GM23248 (cell line): Measurements from ENCODE around the gene CLPTM1. TPM values are rescaled to one million over a fixed set of nuclear protein-coding genes. Genes with fewer than 3 reads are reported as not detected.

Source experiments
- DNase-seq: peaks from one replicate; pipeline ENCODE4 v3.0.0-alpha.2; 2015
- H2AFZ ChIP-seq: fragments of 200-600 bp; sonication (generic); 2 replicates; pipeline ENCODE4 v1.6.1; 2016; ENCODE audit warnings: antibody characterized with exemption
- H3F3A ChIP-seq: fragments of 200-600 bp; sonication (generic); 2 replicates; pipeline ENCODE4 v1.6.1; 2016; ENCODE audit warnings: mild to moderate bottlenecking, antibody characterized with exemption, mixed run types; ENCODE audit not compliant: insufficient read depth
- H3K27ac ChIP-seq: fragments of 200-600 bp; sonication (generic); 2 replicates; pipeline ENCODE4 v1.5.1; 2016; ENCODE audit warnings: mild to moderate bottlenecking
- H3K27me3 ChIP-seq: fragments of 200-600 bp; sonication (generic); replicated peaks from 2 replicates; pipeline ENCODE4 v1.6.1; 2016; ENCODE audit warnings: mild to moderate bottlenecking; ENCODE audit not compliant: insufficient read depth
- H3K36me3 ChIP-seq: fragments of 200-600 bp; sonication (generic); 2 replicates; pipeline ENCODE4 v1.6.1; 2016; ENCODE audit warnings: low read depth, mild to moderate bottlenecking
- H3K4me1 ChIP-seq: fragments of 200-600 bp; sonication (generic); 2 replicates; pipeline ENCODE4 v1.6.1; 2016; ENCODE audit warnings: mild to moderate bottlenecking; ENCODE audit not compliant: insufficient read depth
- H3K4me2 ChIP-seq: fragments of 200-600 bp; sonication (generic); one replicate; pipeline ENCODE4 v1.6.1; 2016; ENCODE audit warnings: mild to moderate bottlenecking; ENCODE audit not compliant: unreplicated experiment
- H3K4me3 ChIP-seq: fragments of 200-600 bp; sonication (generic); 2 replicates; pipeline ENCODE4 v1.5.1; 2016; ENCODE audit warnings: mild to moderate bottlenecking
- H3K79me2 ChIP-seq: fragments of 200-600 bp; sonication (generic); 2 replicates; pipeline ENCODE4 v1.6.1; 2016; ENCODE audit warnings: mild to moderate bottlenecking; ENCODE audit not compliant: insufficient read depth
- H3K9ac ChIP-seq: fragments of 200-600 bp; sonication (generic); 2 replicates; pipeline ENCODE4 v1.6.1; 2016; ENCODE audit warnings: mild to moderate bottlenecking
- H3K9me2 ChIP-seq: fragments of 200-600 bp; sonication (generic); 2 replicates; pipeline ENCODE4 v1.6.1; 2016; ENCODE audit warnings: mixed run types, mild to moderate bottlenecking, moderate library complexity; ENCODE audit not compliant: insufficient read depth
- H3K9me3 ChIP-seq: fragments of 200-600 bp; sonication (generic); one replicate; pipeline ENCODE4 v1.6.1; 2017; ENCODE audit warnings: low read depth
- H4K20me1 ChIP-seq: fragments of 200-600 bp; sonication (generic); 2 replicates; pipeline ENCODE4 v1.6.0; 2016; ENCODE audit not compliant: insufficient read depth
- EZH2 ChIP-seq: fragments of 200-600 bp; sonication (generic); IDR thresholded peaks from 2 replicates; pipeline ENCODE4 v1.6.1; 2018; ENCODE audit warnings: antibody characterized with exemption, mild to moderate bottlenecking; ENCODE audit not compliant: insufficient read depth, poor library complexity, severe bottlenecking
- EZH2phosphoT487 ChIP-seq: fragments of 200-600 bp; sonication (generic); IDR thresholded peaks from 2 replicates; pipeline ENCODE4 v1.6.1; 2018; ENCODE audit warnings: antibody characterized with exemption, moderate library complexity, mild to moderate bottlenecking, low read depth; ENCODE audit not compliant: insufficient read depth
- WGBS, 2 experiments: methylation state at CpG; one replicate each; pipeline ENCODE4 v1.1.6; 2015 to 2017; ENCODE audit warnings: low lambda C conversion rate in 2 of 2, low coverage in 1 of 2; ENCODE audit errors: missing lambda C conversion rate in 2 of 2; 5-methylcytosine and 5-hydroxymethylcytosine counted together
- in situ Hi-C: fragments of 300-500 bp; cut with MboI; formaldehyde crosslinking; loops from 2 replicates; pipeline ENCODE4 v1.15.0; 2020
- polyA plus RNA-seq: library from polyadenylated mRNA; unstranded; fragments of >200 nt; fragmentation: Nextera tagmentation; extraction: Ambion mirVana; gene quantifications from 2 replicates; pipeline ENCODE4 v1.2.1, GENCODE V29; 2016
- total RNA-seq: library from RNA; depleted of rRNA; stranded (reverse); fragments of >200 nt; shearing (Covaris generic); gene quantifications from 2 replicates; pipeline ENCODE4 v1.2.3, GENCODE V29; 2014

CLPTM1 gene
- total and polyA plus RNA-seq, 2 experiments from 2014 or later: 40.5 to 103 TPM

DNA sequence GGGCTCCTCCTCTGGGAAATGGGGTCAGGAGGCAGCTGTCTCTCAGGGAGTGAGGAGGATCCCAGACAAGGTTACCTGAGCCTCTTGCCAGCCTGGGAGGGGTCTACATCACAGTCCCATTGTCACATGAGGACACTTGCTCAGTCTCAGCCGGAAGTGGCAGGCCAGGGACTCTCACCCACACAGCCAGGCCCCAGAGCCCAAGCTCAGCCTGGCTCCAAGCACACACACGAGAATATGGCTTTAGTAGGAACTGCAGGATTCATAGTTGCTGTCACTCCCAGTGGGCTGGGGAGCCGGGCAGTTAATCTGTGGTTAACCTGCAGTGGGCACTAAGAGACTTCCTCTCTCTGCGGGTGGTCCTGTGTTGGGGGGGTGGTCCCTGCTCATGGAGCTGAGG lies 30.3 kb downstream of the CLPTM1 start:
- H3K9ac ChIP-seq: no peak overlapping the region
- H3K36me3 ChIP-seq: no peaks in the 10 kb centered on the region; the same call in 1 of the 2 replicates
- H2AFZ ChIP-seq: no peak overlapping the region
- no peak for TF ChIP-seq EZH2
- no peak for TF ChIP-seq EZH2phosphoT487
- no peak overlapping the region for H3K4me2 ChIP-seq
- no peaks in the 10 kb centered on the region for H4K20me1 ChIP-seq
- DNase-seq: no peak
- no peaks in the 10 kb centered on the region for H3F3A ChIP-seq
- H3K9me2 ChIP-seq: no peaks in the 10 kb centered on the region
- in situ Hi-C loops: no loop called here
- H3K27me3 ChIP-seq: no peaks in the 10 kb centered on the region
- WGBS, 2 experiments: 84 to 90% methylated on average over 4 of the region's 4 CpGs
- no peak overlapping the region for H3K4me3 ChIP-seq
- no peak overlapping the region for H3K27ac ChIP-seq
- H3K79me2 ChIP-seq: no peaks in the 10 kb centered on the region
- H3K4me1 ChIP-seq: no peaks in the 10 kb centered on the region
- no peaks in the 10 kb centered on the region for H3K9me3 ChIP-seq

- H3K9ac ChIP-seq: no peak overlapping the region
- H3K9me2 ChIP-seq: no peaks in the 10 kb centered on the region
- no peaks in the 10 kb centered on the region for H3K79me2 ChIP-seq
- TF ChIP-seq EZH2: no peak
- no peak for TF ChIP-seq EZH2phosphoT487
- H3K27ac ChIP-seq: no peak overlapping the region
- DNase-seq: no peak
- H3K9me3 ChIP-seq: no peaks in the 10 kb centered on the region
- H3K4me1 ChIP-seq: no peaks in the 10 kb centered on the region
- in situ Hi-C loops: no loop called here
- 82 to 85% methylated on average over 7 of the region's 7 CpGs for WGBS, 2 experiments
- no peaks in the 10 kb centered on the region for H3F3A ChIP-seq
- no peak overlapping the region for H3K4me3 ChIP-seq
- no peak overlapping the region for H3K4me2 ChIP-seq
- no peaks in the 10 kb centered on the region for H4K20me1 ChIP-seq
- no peaks in the 10 kb centered on the region for H3K27me3 ChIP-seq
- H3K36me3 ChIP-seq: no peaks in the 10 kb centered on the region; the same call in 1 of the 2 replicates
- no peak overlapping the region for H2AFZ ChIP-seq
Observed at GRCh38 chr19:44986389-44986788, 31.2 kb downstream of the CLPTM1 start.

GRCh38 chr19:44987148-44987675 lies 32.0 kb downstream of the CLPTM1 start:
- Histone ChIP-seq H4K20me1 (no peaks in the 10 kb centered on the region), H3K36me3 (no peaks in the 10 kb centered on the region; the same call in 1 of the 2 replicates), H3K4me2 (no peak overlapping the region), H3K4me1 (no peaks in the 10 kb centered on the region), H3K27me3 (no peaks in the 10 kb centered on the region), H2AFZ (no peak overlapping the region), H3F3A (no peaks in the 10 kb centered on the region), H3K9me3 (no peaks in the 10 kb centered on the region), H3K4me3 (no peak overlapping the region), H3K27ac (no peak overlapping the region), H3K9ac (no peak overlapping the region), H3K9me2 (no peaks in the 10 kb centered on the region), H3K79me2 (no peaks in the 10 kb centered on the region)
- WGBS, 2 experiments: 88 to 91% methylated on average over 16 to 20 of the region's 20 CpGs
- DNase-seq: no peak
- TF ChIP-seq EZH2 (no peak), EZH2phosphoT487 (no peak)
- in situ Hi-C loops: no loop called here

DNA sequence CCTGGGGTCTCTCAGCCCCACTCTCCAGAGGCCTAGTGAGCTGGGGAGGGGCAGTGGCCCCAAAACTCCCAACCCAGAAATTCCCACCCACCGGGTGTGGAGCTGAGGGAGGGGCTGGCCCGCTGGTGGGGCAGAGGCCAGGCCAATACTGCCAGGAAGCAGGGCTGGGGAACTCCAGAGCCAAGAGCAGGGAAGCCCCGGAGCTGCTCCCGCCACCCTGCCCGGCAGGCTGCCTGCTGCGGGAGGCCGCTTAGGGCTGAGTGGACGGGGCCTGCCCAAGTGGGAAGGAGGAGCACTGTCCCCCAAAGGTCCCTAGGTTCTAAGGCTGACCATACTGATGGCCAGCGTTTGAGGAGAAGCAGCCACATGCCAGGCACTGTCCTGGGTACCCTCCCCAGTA lies 33.1 kb downstream of the CLPTM1 start:
- DNase-seq: no peak
- Histone ChIP-seq H3K9ac (no peak overlapping the region), H3K79me2 (no peaks in the 10 kb centered on the region), H3K27me3 (no peaks in the 10 kb centered on the region), H4K20me1 (no peaks in the 10 kb centered on the region), H3F3A (no peaks in the 10 kb centered on the region), H3K9me3 (no peaks in the 10 kb centered on the region), H3K4me2 (no peak overlapping the region), H2AFZ (no peak overlapping the region), H3K27ac (no peak overlapping the region), H3K9me2 (no peaks in the 10 kb centered on the region), H3K36me3 (no peaks in the 10 kb centered on the region; the same call in 1 of the 2 replicates), H3K4me3 (no peak overlapping the region), H3K4me1 (no peaks in the 10 kb centered on the region)
- in situ Hi-C loops: no loop called here
- TF ChIP-seq EZH2 (no peak), EZH2phosphoT487 (no peak)
- WGBS, 2 experiments: 64 to 72% methylated on average over 9 of the region's 9 CpGs
